ENCODE data around the gene ORAI3.
A peak's percentile ranks its signal among the peaks of the same experiment; 100 is the strongest.

The ORAI3 gene

DNA sequence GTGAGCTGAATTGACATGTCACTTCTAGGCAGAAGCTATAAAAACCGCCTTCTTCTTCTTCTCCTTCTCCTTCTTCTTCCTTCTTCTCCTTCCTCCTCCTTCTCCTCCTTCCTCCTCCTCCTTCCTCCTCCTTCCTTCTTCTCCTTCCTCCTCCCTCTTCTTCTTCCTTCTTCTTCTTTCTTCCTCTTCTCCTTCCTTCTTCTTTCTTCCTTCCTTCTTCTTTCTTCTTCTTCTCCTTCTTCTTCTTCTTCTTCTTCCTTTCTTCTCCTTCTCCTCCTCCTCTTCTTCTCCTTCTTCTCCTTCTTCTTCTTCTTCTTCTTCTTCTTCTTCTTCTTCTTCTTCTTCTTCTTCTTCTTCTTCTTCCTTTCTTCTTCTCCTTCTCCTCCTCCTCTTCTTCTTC, 30.3 kb upstream of the ORAI3 start:
- no peak overlapping the region for H3K4me3 ChIP-seq (ENCODE audit: control insufficient read depth, low read depth, low read length)
- TF ChIP-seq, protein P1, sequence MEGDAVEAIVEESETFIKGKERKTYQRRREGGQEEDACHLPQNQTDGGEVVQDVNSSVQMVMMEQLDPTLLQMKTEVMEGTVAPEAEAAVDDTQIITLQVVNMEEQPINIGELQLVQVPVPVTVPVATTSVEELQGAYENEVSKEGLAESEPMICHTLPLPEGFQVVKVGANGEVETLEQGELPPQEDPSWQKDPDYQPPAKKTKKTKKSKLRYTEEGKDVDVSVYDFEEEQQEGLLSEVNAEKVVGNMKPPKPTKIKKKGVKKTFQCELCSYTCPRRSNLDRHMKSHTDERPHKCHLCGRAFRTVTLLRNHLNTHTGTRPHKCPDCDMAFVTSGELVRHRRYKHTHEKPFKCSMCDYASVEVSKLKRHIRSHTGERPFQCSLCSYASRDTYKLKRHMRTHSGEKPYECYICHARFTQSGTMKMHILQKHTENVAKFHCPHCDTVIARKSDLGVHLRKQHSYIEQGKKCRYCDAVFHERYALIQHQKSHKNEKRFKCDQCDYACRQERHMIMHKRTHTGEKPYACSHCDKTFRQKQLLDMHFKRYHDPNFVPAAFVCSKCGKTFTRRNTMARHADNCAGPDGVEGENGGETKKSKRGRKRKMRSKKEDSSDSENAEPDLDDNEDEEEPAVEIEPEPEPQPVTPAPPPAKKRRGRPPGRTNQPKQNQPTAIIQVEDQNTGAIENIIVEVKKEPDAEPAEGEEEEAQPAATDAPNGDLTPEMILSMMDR (conservative IDR thresholded peaks at IDR 0.05; ENCODE audit: control insufficient read depth, insufficient read depth, low read depth, low read length): no peak
- DNase-seq (ENCODE audit: low read depth): no peak

DNA sequence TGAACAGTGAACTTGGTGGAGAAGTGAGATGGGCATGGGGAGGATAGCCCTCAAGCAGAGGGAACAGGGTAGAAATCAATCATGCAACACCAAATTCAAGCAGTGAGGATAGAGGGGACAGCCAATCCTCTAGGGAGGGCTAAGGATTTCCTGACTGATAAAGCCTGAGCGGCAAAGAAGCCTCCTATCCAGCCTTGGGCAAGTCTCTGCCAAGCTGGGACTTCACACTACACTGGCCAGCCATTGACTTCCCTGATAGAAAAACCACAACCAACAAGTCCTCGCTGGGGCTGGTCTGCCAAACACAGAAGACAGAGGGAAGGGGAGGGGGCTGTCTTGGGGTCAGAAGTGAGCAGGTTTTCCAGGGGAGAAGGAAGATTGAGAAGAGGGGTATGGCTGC, 28.0 kb upstream of the ORAI3 start:
- TF ChIP-seq, protein P1 (conservative IDR thresholded peaks at IDR 0.05; ENCODE audit: control insufficient read depth, insufficient read depth, low read depth, low read length): no peak
- no peak overlapping the region for H3K4me3 ChIP-seq (ENCODE audit: control insufficient read depth, low read depth, low read length)
- DNase-seq (ENCODE audit: low read depth): no peak

DNA sequence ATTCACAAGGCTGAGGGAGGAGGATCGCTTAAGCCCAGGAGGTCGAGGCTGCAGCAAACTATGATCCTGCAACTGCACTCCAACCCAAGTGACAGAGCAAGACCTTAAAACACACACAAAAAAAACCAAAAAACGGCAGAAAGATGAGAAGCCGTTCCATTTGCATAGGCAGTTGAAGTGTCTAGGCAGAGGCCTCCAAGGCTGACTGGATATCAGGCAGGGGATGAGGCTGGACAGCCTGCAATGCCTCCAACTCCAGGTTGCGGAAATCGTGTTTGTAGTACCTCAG, 27.5 kb upstream of the ORAI3 start:
- DNase-seq (ENCODE audit: low read depth): no peak
- TF ChIP-seq, protein P1 (conservative IDR thresholded peaks at IDR 0.05; ENCODE audit: control insufficient read depth, insufficient read depth, low read depth, low read length): no peak
- H3K4me3 ChIP-seq (ENCODE audit: control insufficient read depth, low read depth, low read length): peak overlapping the region; percentile 85

DNA sequence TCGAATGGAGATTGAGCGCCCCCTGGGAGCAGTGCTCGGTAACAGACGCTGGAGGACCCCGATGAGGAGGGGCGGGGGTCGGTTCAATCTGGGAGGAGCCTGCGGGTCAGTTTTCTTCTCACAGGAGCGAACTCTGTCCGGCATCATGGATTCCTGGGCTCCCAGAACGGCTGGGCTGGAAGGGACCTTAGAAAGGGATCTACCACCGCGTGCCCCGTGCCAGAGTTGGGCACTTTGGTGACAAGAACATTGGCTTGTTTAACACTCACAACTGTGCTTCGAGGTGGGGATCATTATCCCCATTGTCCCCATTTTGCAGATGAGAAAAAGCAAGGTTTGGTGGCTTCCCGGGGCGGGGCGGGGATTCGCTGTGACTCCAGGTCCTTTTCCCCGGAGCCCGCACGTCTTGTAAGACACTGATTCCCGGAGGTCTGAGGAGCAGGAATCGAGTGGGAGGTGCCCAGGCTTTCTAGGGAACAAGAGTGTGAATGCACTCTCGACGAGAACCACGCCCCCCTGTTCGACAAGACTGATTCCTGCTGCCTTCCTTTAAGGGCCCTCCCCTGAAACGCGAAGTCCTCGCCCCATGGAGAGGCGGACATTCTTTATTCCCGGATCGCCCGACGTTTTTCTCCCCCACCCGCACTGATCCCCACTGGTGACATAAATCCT, 27.0 kb upstream of the ORAI3 start:
- H3K4me3 ChIP-seq (ENCODE audit: control insufficient read depth, low read depth, low read length): peak overlapping the region; percentile 85
- TF ChIP-seq, protein P1 (conservative IDR thresholded peaks at IDR 0.05; ENCODE audit: control insufficient read depth, insufficient read depth, low read depth, low read length): peak; percentile 87
- DNase-seq (ENCODE audit: low read depth): peak; percentile 85

DNA sequence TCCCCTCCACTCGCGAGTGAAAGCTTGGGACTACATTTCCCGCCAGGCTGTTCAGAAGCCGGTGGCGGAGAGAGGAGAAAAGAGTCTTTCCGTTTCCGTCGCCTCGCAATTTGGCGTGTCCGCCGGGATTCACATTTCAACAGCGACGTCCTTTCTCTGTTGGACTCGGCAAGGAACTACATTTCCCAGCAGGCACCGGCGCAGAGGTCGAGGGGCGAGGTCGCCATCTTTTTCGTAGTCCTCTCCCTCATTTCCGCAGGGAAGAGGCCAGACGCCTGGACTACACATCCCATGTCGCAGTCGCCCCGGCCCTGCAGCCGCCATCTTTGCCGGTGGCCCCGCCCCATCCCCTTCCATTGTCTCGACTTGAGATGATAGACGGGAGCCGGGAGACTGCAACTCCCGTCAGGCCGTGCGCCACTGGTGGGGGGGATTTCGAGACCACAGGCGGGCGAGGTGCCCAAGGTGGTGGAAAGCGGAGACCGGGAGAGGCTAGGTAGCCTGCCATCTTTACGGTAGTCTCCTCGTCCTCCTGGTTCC, 26.4 kb upstream of the ORAI3 start:
- peak; percentile 99 for DNase-seq (ENCODE audit: low read depth)
- TF ChIP-seq, protein P1 (conservative IDR thresholded peaks at IDR 0.05; ENCODE audit: control insufficient read depth, insufficient read depth, low read depth, low read length): no peak
- peak overlapping the region; percentile 85 for H3K4me3 ChIP-seq (ENCODE audit: control insufficient read depth, low read depth, low read length)

DNA sequence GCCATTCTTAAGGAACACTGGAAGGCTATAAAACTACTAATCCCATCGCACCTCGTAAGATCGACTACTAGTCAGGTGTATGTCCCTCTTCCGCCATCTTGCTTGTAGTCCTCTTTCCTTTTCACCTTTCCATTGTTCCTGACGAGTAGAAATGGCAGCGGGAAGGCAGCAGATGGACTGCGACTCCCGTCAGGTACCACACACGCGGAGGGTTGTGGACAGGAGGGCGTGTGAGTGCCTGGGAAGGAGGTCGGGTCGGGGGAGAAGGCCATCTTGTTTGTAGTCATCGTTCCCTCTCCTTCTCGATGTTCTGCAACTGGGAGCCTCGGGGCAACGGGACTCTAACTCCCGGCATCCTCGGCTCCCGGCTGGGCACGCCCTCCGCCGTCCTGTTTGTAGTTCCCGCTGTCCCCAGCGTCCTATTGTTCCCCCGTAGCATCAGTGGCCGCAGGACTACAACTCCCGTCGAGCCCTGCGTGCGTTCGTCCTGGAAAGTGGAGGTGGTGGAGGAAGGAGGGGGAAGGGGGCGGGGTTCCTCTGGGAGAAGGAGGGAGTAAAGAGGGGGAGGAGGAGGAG, 25.8 kb upstream of the ORAI3 start:
- DNase-seq (ENCODE audit: low read depth): peak; percentile 99
- TF ChIP-seq, protein P1 (conservative IDR thresholded peaks at IDR 0.05; ENCODE audit: control insufficient read depth, insufficient read depth, low read depth, low read length): no peak
- peak overlapping the region; percentile 85 for H3K4me3 ChIP-seq (ENCODE audit: control insufficient read depth, low read depth, low read length)

Measured in fibroblast of mammary gland (primary cell).